IMR-90 (cell line): ENCODE data around the gene HCN2. TPM values are rescaled to one million over a fixed set of nuclear protein-coding genes. Genes with fewer than 3 reads are reported as not detected.
A peak's percentile ranks its signal among the peaks of the same experiment; 100 is the strongest.

Experiments
- ATAC-seq: fragments of 200-7000 bp; cut with Tn5 transposase; 2 replicates; pipeline ENCODE4 v1.9.1; 2020; ENCODE audit warnings: low read depth, mild to moderate bottlenecking, moderate library complexity
- BruUV-seq: library from RNA; stranded (reverse); fragments of 400-500 nt; replicated peaks from 2 replicates; lab custom pipeline; 2021; lab: Mats Ljungman, UMichigan
- CTCF ChIA-PET: fragments of 300-600 bp; formaldehyde crosslinking; extraction: SDS; loops from one replicate; lab custom pipeline; 2021; ENCODE audit warnings: antibody characterized with exemption; lab: Yijun Ruan, JAX
- POLR2A ChIA-PET: fragments of 300-600 bp; sonication (Branson Sonifier 250); formaldehyde crosslinking; loops from one replicate; lab custom pipeline; 2022; ENCODE audit warnings: antibody characterized with exemption; ENCODE audit not compliant: unreplicated experiment; lab: Charles Lee
- DNase-seq: peaks from one replicate; pipeline ENCODE4 v3.0.0; 2013
- H2AFZ ChIP-seq: replicated peaks from 2 replicates; pipeline ENCODE3; 2013; ENCODE audit warnings: low read length, mild to moderate bottlenecking; ENCODE audit not compliant: poor library complexity
- H2AK5ac ChIP-seq: 2 replicates; pipeline ENCODE4 v1.6.1; 2013; ENCODE audit warnings: low read depth, low read length, inconsistent platforms
- H2AK9ac ChIP-seq: replicated peaks from 2 replicates; pipeline ENCODE3; 2013; ENCODE audit warnings: mild to moderate bottlenecking, low read depth, low read length, moderate library complexity; ENCODE audit not compliant: poor library complexity
- H2BK120ac ChIP-seq: 2 replicates; pipeline ENCODE4 v1.6.1; 2013; ENCODE audit warnings: low read depth, low read length, inconsistent platforms
- H2BK15ac ChIP-seq: 3 replicates; pipeline ENCODE4 v1.6.1; 2013; ENCODE audit warnings: low read depth, low read length, inconsistent platforms
- H2BK20ac ChIP-seq: 2 replicates; pipeline ENCODE4 v1.6.1; 2013; ENCODE audit warnings: low read depth, mild to moderate bottlenecking, inconsistent platforms, low read length, moderate library complexity
- H2BK5ac ChIP-seq: 2 replicates; pipeline ENCODE4 v1.6.1; 2013; ENCODE audit warnings: mild to moderate bottlenecking, low read depth, low read length, inconsistent platforms; ENCODE audit not compliant: poor library complexity, severe bottlenecking
- H3K14ac ChIP-seq: replicated peaks from 2 replicates; pipeline ENCODE4 v1.6.1; 2013; ENCODE audit warnings: low read depth, low read length, inconsistent platforms
- H3K18ac ChIP-seq: 2 replicates; pipeline ENCODE4 v1.6.1; 2013; ENCODE audit warnings: low read depth, low read length, control low read depth
- H3K23ac ChIP-seq: 2 replicates; pipeline ENCODE4 v1.6.1; 2013; ENCODE audit warnings: low read depth, low read length, inconsistent platforms
- H3K27ac ChIP-seq: 2 replicates; pipeline ENCODE4 v1.5.1; 2013; ENCODE audit warnings: mild to moderate bottlenecking, control low read depth, low read length; ENCODE audit not compliant: insufficient read depth
- H3K27me3 ChIP-seq: 2 replicates; pipeline ENCODE4 v1.6.1; 2013; ENCODE audit warnings: low read length; ENCODE audit not compliant: control insufficient read depth, insufficient read depth
- H3K36me3 ChIP-seq: 2 replicates; pipeline ENCODE4 v1.6.1; 2013; ENCODE audit warnings: low read length, mixed read lengths; ENCODE audit not compliant: control insufficient read depth, insufficient read depth
- H3K4ac ChIP-seq: 2 replicates; pipeline ENCODE4 v1.6.1; 2013; ENCODE audit warnings: low read depth, low read length, inconsistent platforms
- H3K4me1 ChIP-seq: 2 replicates; pipeline ENCODE4 v1.6.1; 2013; ENCODE audit warnings: low read length, mixed read lengths; ENCODE audit not compliant: control insufficient read depth, insufficient read depth
- H3K4me2 ChIP-seq: 2 replicates; pipeline ENCODE4 v1.6.1; 2013; ENCODE audit warnings: low read depth, mild to moderate bottlenecking, control low read depth, low read length, moderate library complexity
- H3K4me3 ChIP-seq: 2 replicates; pipeline ENCODE4 v1.5.1; 2013; ENCODE audit warnings: low read depth, mild to moderate bottlenecking, control low read depth, low read length, moderate library complexity; ENCODE audit not compliant: insufficient read depth
- H3K56ac ChIP-seq: 2 replicates; pipeline ENCODE4 v1.6.1; 2013; ENCODE audit warnings: low read length, inconsistent platforms; ENCODE audit not compliant: insufficient read depth; ENCODE audit errors: extremely low read depth
- H3K79me1 ChIP-seq, 2 experiments: 2 replicates each; pipeline ENCODE4 v1.6.1; 2013; ENCODE audit warnings: low read length in 2 of 2, inconsistent platforms in 1 of 2, low read depth in 1 of 2
- H3K9ac ChIP-seq: 2 replicates; pipeline ENCODE4 v1.6.1; 2013; ENCODE audit warnings: low read depth, low read length, control low read depth
- H3K9me1 ChIP-seq: 2 replicates; pipeline ENCODE4 v1.6.1; 2013; ENCODE audit warnings: low read length, inconsistent platforms; ENCODE audit not compliant: insufficient read depth
- H3K9me3 ChIP-seq: 2 replicates; pipeline ENCODE4 v1.6.1; 2013; ENCODE audit warnings: low read length; ENCODE audit not compliant: control insufficient read depth, insufficient read depth
- H4K20me1 ChIP-seq: 2 replicates; pipeline ENCODE4 v1.6.1; 2013; ENCODE audit warnings: low read length, inconsistent platforms; ENCODE audit not compliant: insufficient read depth
- H4K5ac ChIP-seq: 2 replicates; pipeline ENCODE4 v1.6.1; 2013; ENCODE audit warnings: mild to moderate bottlenecking, low read depth, low read length, control low read depth
- H4K8ac ChIP-seq, 2 experiments: 2 replicates each; pipeline ENCODE4 v1.6.1; 2013; ENCODE audit warnings: low read depth in 2 of 2, low read length in 2 of 2, control low read depth in 1 of 2, inconsistent platforms in 1 of 2
- H4K91ac ChIP-seq: 2 replicates; pipeline ENCODE4 v1.6.1; 2013; ENCODE audit warnings: low read depth, low read length, inconsistent platforms; ENCODE audit not compliant: insufficient read depth
- BHLHE40 ChIP-seq: fragments of 150-350 bp; IDR thresholded peaks from 2 replicates; pipeline ENCODE4 v1.6.1; 2016; ENCODE audit warnings: mild to moderate bottlenecking, low read depth, low read length
- CEBPB ChIP-seq: IDR thresholded peaks from 2 replicates; pipeline ENCODE4 v1.6.1; 2012; ENCODE audit warnings: low read depth, low read length, improper control_type of control experiment
- CHD1 ChIP-seq: IDR thresholded peaks from 2 replicates; pipeline ENCODE4 v1.6.1; 2012; ENCODE audit warnings: low read depth, low read length, improper control_type of control experiment
- CTCF ChIP-seq: conservative IDR thresholded peaks from 2 replicates; pipeline ENCODE4 v1.5.1; 2012; ENCODE audit warnings: mild to moderate bottlenecking, low read depth, low read length, improper control_type of control experiment
- ELK1 ChIP-seq: fragments of 150-350 bp; IDR thresholded peaks from 2 replicates; pipeline ENCODE4 v1.6.1; 2016; ENCODE audit warnings: low read depth, mild to moderate bottlenecking, low read length, moderate library complexity, borderline replicate concordance
- FOS ChIP-seq: fragments of 150-350 bp; IDR thresholded peaks from 2 replicates; pipeline ENCODE4 v1.6.1; 2016; ENCODE audit warnings: low read depth, low read length
- MAFK ChIP-seq: IDR thresholded peaks from 2 replicates; pipeline ENCODE4 v1.6.1; 2012; ENCODE audit warnings: low read depth, low read length, improper control_type of control experiment
- MAZ ChIP-seq: IDR thresholded peaks from 2 replicates; pipeline ENCODE4 v1.6.1; 2012; ENCODE audit warnings: low read depth, mild to moderate bottlenecking, low read length, improper control_type of control experiment, moderate library complexity, borderline replicate concordance
- MXI1 ChIP-seq: IDR thresholded peaks from 2 replicates; pipeline ENCODE4 v1.6.1; 2012; ENCODE audit warnings: low read depth, mild to moderate bottlenecking, low read length, moderate library complexity, borderline replicate concordance
- NFE2L2 ChIP-seq: fragments of 150-350 bp; IDR thresholded peaks from 2 replicates; pipeline ENCODE4 v1.6.1; 2016; ENCODE audit warnings: low read depth, mild to moderate bottlenecking, low read length
- POLR2A ChIP-seq: IDR thresholded peaks from 2 replicates; pipeline ENCODE4 v1.6.1; 2012; ENCODE audit warnings: mild to moderate bottlenecking, low read depth, low read length
- RAD21 ChIP-seq: IDR thresholded peaks from 2 replicates; pipeline ENCODE4 v1.6.1; 2012; ENCODE audit warnings: low read length, improper control_type of control experiment
- RCOR1 ChIP-seq: IDR thresholded peaks from 2 replicates; pipeline ENCODE4 v1.6.1; 2012; ENCODE audit warnings: mild to moderate bottlenecking, low read length, improper control_type of control experiment; ENCODE audit not compliant: insufficient replicate concordance
- SMC3 ChIP-seq: fragments of 150-350 bp; IDR thresholded peaks from 2 replicates; pipeline ENCODE4 v1.6.1; 2016; ENCODE audit warnings: low read depth, mild to moderate bottlenecking, antibody characterized with exemption, low read length, moderate library complexity
- USF2 ChIP-seq: fragments of 150-350 bp; IDR thresholded peaks from 2 replicates; pipeline ENCODE4 v1.6.1; 2017; ENCODE audit warnings: mild to moderate bottlenecking, antibody characterized with exemption, low read length, low read depth
- WGBS, 2 experiments: methylation state at CpG; one replicate each; pipeline versions ENCODE4 v1.1.5 to v1.1.7; 2013; ENCODE audit warnings: missing lambda C conversion rate in 2 of 2; ENCODE audit not compliant: insufficient read length in 1 of 2; ENCODE audit errors: extremely low coverage in 2 of 2; 5-methylcytosine and 5-hydroxymethylcytosine counted together
- dilution Hi-C: fragments of 300-500 bp; cut with HindIII; formaldehyde crosslinking; loops from one replicate; pipeline ENCODE4 v1.14.3; 2018; ENCODE audit warnings: low sequenced_read_pairs; ENCODE audit not compliant: unreplicated experiment
- in situ Hi-C: fragments of 300-500 bp; cut with MboI; formaldehyde crosslinking; loops from 3 replicates; pipeline ENCODE4 v1.14.3; 2019; ENCODE audit warnings: low sequenced_read_pairs, inconsistent platforms, mixed read lengths
- intact Hi-C: fragments of 100-400 bp; cut with micrococcal nuclease; formaldehyde crosslinking; loops from 2 replicates; pipeline ENCODE4 v1.10.0; 2022
- polyA plus RNA-seq, 3 experiments: library from polyadenylated mRNA; depleted of rRNA; stranded (reverse); fragments of >200 nt; gene quantifications; 2 replicates each; pipeline ENCODE4 v1.2.3, GENCODE V29; 2012; ENCODE audit warnings: low replicate concordance in 1 of 3
- total RNA-seq: library from RNA; depleted of rRNA; stranded (reverse); fragments of >200 nt; gene quantifications from 2 replicates; pipeline ENCODE4 v1.2.3, GENCODE V29; 2012

HCN2 gene
- total and polyA plus RNA-seq, 2 of the 4 experiments (the other 2 are of a cell fraction): 0.72 to 2.6 TPM

GRCh38 chr19:573519-573825, 16.2 kb upstream of the HCN2 start:
- POLR2A ChIA-PET: no interaction called here
- Histone ChIP-seq H3K18ac (no peak overlapping the region), H3K9me1 (peaks cover 11% of the 10 kb centered on the region; the same call in 1 of the 2 replicates), H4K20me1 (peaks cover 55% of the 10 kb centered on the region), H2AFZ (peak overlapping the region; percentile 90), H3K27ac (peak overlapping the region; percentile 30; the same call in 1 of the 2 replicates), H3K4me1 (peaks cover 26% of the 10 kb centered on the region), H2AK5ac (peak overlapping the region; percentile 36), H3K79me1 (peaks cover 0 to 51% of the 10 kb centered on the region in 2 experiments; a peak in 2 of 4 replicates), H3K27me3 (no peaks in the 10 kb centered on the region), H4K91ac (peak overlapping the region; percentile 17; the same call in 1 of the 2 replicates), H3K4me2 (peak overlapping the region; percentile 93), H2BK5ac (no peak overlapping the region), H3K36me3 (no peaks in the 10 kb centered on the region), H3K4me3 (peak overlapping the region; percentile 72), H3K9ac (peak overlapping the region; percentile 66), H2BK120ac (no peak overlapping the region), H3K14ac (peak overlapping the region; percentile 58), H3K56ac (no peak overlapping the region), H2BK20ac (no peak overlapping the region), H4K8ac (peak overlapping the region in 1 of 2 experiments; percentile 15; a peak in 1 of 4 replicates), H4K5ac (no peak overlapping the region), H3K23ac (peak overlapping the region; percentile 79), H2BK15ac (no peak overlapping the region), H3K9me3 (no peaks in the 10 kb centered on the region), H2AK9ac (peak overlapping the region; percentile 99), H3K4ac (peak overlapping the region; percentile 71)
- 3% methylated on average over 6 of the region's 15 CpGs; no CpG with 5 or more reads in 1 of the 2 experiments for WGBS, 2 experiments
- intact Hi-C loops (no loop called here), in situ Hi-C loops (no loop called here), dilution Hi-C loops (no loop called here)
- CTCF ChIA-PET: no interaction called here
- DNase-seq: no peak
- BruUV-seq: no TSS peak
- ATAC-seq: no peak
- TF ChIP-seq CTCF (no peak), CHD1 (no peak), NFE2L2 (no peak), BHLHE40 (no peak), RAD21 (no peak), USF2 (no peak), MXI1 (no peak), RCOR1 (no peak), FOS (no peak), MAFK (no peak), CEBPB (no peak), SMC3 (no peak), MAZ (no peak), ELK1 (no peak), POLR2A (no peak)
